DMS79 treated with DMSO at 0.1 percent for 48 hours (cell line): ENCODE data around the gene COBL.
A peak's percentile ranks its signal among the peaks of the same experiment; 100 is the strongest.

Experiments used
- DNase-seq: peaks from one replicate; lab custom pipeline; 2025; lab: John Stamatoyannopoulos, UW

COBL gene

GRCh38 chr7:51327287-51327717, 10.7 kb upstream of the COBL start:
- DNase-seq: no peak

GRCh38 chr7:51326656-51327286, 10.2 kb upstream of the COBL start:
- DNase-seq: no peak

- DNase-seq: no peak
Measured at GRCh38 chr7:51325908-51326307, 9.3 kb upstream of the COBL start.

- no peak for DNase-seq
Measured at GRCh38 chr7:51325261-51325676, 8.7 kb upstream of the COBL start.

GRCh38 chr7:51324206-51324898, 7.7 kb upstream of the COBL start:
- no peak for DNase-seq

- no peak for DNase-seq
Measured at GRCh38 chr7:51321961-51322515, 5.4 kb upstream of the COBL start.

- DNase-seq: no peak
Measured at GRCh38 chr7:51318886-51319579, 2.4 kb upstream of the COBL start.

- no peak for DNase-seq
Measured at GRCh38 chr7:51318001-51318400, 1.4 kb upstream of the COBL start.

GRCh38 chr7:51317582-51317910, 937 bp upstream of the COBL start:
- no peak for DNase-seq

- no peak for DNase-seq
Measured at GRCh38 chr7:51316262-51316665, 345 bp downstream of the COBL start.

GRCh38 chr7:51315393-51316261, 982 bp downstream of the COBL start:
- DNase-seq: peak; percentile 63

GRCh38 chr7:51314726-51315125, 1.9 kb downstream of the COBL start:
- peak; percentile 44 for DNase-seq

GRCh38 chr7:51313738-51314425, 2.7 kb downstream of the COBL start:
- DNase-seq: no peak

GRCh38 chr7:51312951-51313737, 3.5 kb downstream of the COBL start:
- DNase-seq: no peak

GRCh38 chr7:51311166-51311565, 5.4 kb downstream of the COBL start:
- DNase-seq: no peak

- DNase-seq: peak; percentile 66
Measured at GRCh38 chr7:51310131-51310583, 6.5 kb downstream of the COBL start.

GRCh38 chr7:51309361-51310130, 7.1 kb downstream of the COBL start:
- DNase-seq: no peak

GRCh38 chr7:51308696-51309095, 7.9 kb downstream of the COBL start:
- DNase-seq: no peak

GRCh38 chr7:51308265-51308664, 8.3 kb downstream of the COBL start:
- peak; percentile 68 for DNase-seq
